T-helper 2 cell treated with Interferon-gamma antibody and Interleukin-4, amounts not matched to agents 100 ng/mL and 5 ng/mL, for 36 hours (primary cell): ENCODE measurements around the gene NHERF1. TPM values are rescaled to one million over a fixed set of nuclear protein-coding genes. Genes with fewer than 3 reads are reported as not detected.

ENCODE experiments used
- intact Hi-C: fragments of 100-400 bp; cut with micrococcal nuclease; formaldehyde crosslinking; loops from one replicate; pipeline ENCODE4 v1.15.1; 2023
- total RNA-seq: library from RNA; stranded (reverse); gene quantifications from 2 replicates; pipeline ENCODE4 v1.2.3, GENCODE V29; 2022

The NHERF1 gene
- total RNA-seq, 1 donor from 2014 or later, result 289 TPM

GRCh38 chr17:74732042-74732867 is 16.2 kb upstream of the NHERF1 start:
- intact Hi-C loops, result no loop called here

GRCh38 chr17:74733365-74734122 is 14.9 kb upstream of the NHERF1 start:
- intact Hi-C loops, result no loop called here

DNA sequence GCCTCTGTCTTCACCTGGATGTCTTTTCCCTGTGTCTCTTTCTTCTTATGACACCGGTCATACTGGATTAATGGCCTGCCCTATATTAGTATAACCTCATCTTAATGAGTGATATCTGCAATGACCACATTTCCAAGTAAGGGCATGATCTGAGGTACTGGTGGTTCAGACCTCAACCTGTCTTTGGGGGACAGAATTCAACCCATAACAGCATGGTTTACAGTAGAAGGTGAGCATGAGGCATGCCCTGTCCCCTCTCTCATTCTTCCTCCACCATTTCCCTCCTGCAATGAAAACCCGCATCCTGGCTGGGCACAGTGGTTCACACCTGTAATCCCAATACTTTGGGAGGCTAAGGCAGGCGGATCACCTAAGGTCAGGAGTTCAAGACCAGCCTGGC is 14.2 kb upstream of the NHERF1 start:
- intact Hi-C loops, result no loop called here

DNA sequence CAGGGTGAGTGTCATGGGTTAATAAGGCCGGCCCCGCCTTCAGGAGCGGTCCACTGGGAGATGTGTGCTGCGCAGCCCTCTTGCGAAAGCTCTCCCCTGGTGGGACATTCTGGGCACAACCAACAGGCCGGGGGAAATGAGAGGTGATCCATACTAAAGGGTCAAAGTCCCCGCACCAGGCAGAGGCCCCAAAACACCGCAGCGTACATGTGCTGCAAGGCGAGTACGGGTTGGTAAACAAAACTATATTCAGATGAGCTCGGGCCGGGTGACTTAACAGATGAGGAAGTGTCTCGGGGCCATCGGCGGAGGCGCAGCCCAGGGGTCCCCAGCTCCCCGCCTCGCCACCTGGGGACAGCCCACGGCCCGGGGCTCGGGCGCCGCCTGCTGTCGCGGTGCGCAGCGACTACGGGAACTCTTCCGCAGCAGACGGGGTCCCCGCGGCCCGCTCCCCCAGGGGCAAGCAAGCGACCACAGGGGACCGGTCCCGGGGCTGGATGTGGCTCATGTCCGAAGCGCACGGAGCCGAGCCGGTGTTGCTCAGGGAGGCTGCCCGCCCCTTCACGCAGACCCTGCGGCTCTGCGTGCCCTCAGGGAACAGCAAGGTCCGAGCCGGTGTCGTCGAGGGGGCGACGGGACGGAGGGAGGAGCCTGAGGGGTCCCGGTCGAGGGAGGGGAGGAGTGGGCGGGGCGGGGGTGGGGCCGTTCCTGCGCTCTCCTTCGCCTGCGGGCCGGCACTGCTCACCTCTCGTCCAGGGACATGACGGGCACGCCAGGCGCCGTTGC is 11.7 kb upstream of the NHERF1 start, which contains the start of gene RAB37:
Gene RAB37, plus strand, starts transcription at position 744 of the 786 bp plus-strand sequence. Its CDS starts 17 bp downstream, at position 761.
- intact Hi-C loops, result loop anchor here (1.0 to 5.0 kb wide), 3 partner anchors 48 to 79 kb away; no protein-coding TSS in a partner anchor

GRCh38 chr17:74737299-74738050 is 11.0 kb upstream of the NHERF1 start:
- intact Hi-C loops, result loop anchor here (1.0 to 5.0 kb wide), 4 partner anchors 11 to 80 kb away; partner anchors contain the start of gene NHERF1

DNA sequence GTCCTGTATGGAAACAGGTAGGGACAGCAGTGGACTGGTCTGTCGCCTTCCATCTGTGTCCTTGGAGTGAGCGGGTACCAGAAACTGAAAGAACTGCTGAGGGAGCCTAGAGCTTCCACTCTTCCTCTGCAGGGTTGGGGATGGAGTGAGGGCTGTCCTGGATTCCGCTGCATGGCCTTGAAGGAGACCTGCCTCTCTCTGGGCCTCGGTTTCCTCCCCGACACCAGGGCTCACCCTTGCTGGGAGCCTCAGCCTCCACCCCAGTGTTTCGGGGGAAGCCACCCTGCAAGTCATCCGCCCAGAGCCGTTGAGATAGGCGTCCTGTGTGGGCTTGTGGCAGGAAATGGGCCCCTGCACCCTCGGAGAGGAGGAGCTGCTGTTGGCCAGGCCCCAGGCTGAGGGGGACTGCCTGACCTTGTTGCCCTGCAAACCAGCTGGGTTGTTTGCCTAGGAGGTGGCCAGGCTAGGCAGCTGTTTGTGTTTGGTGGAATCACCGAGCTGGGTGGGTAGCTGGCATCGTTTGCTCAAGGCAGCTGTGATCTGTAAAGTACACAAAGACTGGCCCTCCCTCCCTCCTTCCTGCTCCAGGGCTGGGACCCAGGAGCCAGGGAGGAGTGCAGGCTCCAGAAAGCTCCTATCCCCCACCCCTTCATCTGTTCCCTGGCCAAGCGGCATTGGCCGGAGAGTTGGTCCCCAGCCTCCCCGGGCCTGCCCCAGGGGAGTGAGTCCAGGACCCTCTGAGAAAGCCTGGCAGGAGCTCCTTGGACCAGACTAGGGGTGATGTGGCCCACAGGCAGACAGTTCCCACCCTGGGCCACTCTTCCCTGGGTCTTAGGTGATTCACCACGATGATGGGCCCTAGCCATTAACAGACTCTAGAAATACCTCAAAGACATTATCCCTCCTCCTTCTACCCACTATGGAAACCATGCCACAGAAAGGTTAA is 10.1 kb upstream of the NHERF1 start:
- intact Hi-C loops, result loop anchor here (1.0 to 5.0 kb wide), 2 partner anchors 10 to 66 kb away; partner anchors contain the start of gene NHERF1

- intact Hi-C loops, result loop anchor here (5.0 kb wide), 1 partner anchor 67 kb away; no protein-coding TSS in a partner anchor
Measured at GRCh38 chr17:74739227-74739831, 9.1 kb upstream of the NHERF1 start.

DNA sequence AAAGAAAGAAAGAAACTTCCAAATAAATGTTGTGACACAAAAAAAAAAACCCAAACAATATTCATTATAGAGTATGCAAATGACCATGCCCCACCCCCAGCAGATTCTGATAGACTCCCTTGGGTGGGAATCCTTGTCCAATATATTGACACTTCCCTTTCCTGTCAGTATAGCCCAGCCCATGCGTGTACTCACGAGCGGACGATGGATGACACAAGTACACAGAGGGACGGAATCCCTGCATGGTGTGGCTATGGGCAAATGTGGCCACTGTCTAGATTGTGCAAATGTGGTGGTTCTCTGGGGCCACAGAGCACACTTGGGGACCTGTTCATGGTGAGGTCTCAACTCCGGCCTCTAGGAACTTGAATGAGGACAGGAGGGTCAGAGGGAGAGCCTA is 8.3 kb upstream of the NHERF1 start:
- intact Hi-C loops, result no loop called here

GRCh38 chr17:74740641-74741387 is 7.6 kb upstream of the NHERF1 start:
- intact Hi-C loops, result no loop called here

GRCh38 chr17:74742153-74742515 is 6.3 kb upstream of the NHERF1 start:
- intact Hi-C loops, result no loop called here

- intact Hi-C loops, result no loop called here
Measured at GRCh38 chr17:74742978-74743545, 5.4 kb upstream of the NHERF1 start.

DNA sequence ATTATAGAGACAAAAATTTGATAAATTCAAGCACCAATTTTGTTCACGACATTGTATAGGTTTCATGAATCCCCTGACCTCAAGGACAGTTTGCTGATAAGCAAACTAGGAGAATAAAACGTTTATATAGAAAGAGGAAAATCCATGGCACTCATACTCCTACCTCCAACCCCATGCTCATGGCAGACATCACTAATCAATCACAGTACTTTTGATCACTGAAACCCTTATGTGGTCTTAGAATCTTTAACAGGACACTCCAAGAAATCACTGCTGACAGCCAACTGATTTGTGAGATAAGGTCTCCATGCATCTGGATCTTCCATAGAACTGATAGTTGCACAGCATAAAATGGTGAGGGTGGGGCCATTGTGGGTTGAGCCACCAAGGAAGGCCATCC is 4.7 kb upstream of the NHERF1 start:
- intact Hi-C loops, result loop anchor here (1.0 to 2.0 kb wide), 3 partner anchors 15 to 119 kb away; no protein-coding TSS in a partner anchor

DNA sequence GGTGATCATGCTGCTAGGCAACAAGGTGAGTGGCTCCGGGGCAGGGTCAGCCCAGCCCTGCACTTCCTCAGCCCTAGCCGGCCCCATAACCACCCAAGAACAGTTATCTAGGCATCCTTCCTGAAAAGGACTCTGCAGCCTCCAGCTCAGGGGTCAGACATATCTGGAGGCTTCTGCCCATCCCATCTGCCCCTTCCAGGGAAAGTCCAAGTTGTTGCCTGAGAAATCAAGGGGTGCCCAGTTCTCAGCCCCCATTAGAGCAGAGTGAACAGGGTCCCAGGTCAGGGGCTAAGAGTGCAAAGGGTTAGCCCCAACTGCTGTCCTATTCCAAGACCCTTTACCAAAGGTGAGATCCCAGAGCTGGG is 4.1 kb upstream of the NHERF1 start:
- intact Hi-C loops, result loop anchor here (1.0 to 2.0 kb wide), 3 partner anchors 14 to 118 kb away; no protein-coding TSS in a partner anchor

- intact Hi-C loops, result loop anchor here (1.0 to 2.0 kb wide), 3 partner anchors 14 to 118 kb away; no protein-coding TSS in a partner anchor
Measured at GRCh38 chr17:74744714-74745547, 3.5 kb upstream of the NHERF1 start.

- intact Hi-C loops, result loop anchor here (2.0 kb wide), 2 partner anchors 13 to 117 kb away; no protein-coding TSS in a partner anchor
Measured at GRCh38 chr17:74745548-74746177, 2.8 kb upstream of the NHERF1 start.

- intact Hi-C loops, result no loop called here
Measured at GRCh38 chr17:74746376-74746775, 2.1 kb upstream of the NHERF1 start.
